ENCODE measurements around the gene BIVM.
A peak's percentile ranks its signal among the peaks of the same experiment; 100 is the strongest.

The BIVM gene

DNA sequence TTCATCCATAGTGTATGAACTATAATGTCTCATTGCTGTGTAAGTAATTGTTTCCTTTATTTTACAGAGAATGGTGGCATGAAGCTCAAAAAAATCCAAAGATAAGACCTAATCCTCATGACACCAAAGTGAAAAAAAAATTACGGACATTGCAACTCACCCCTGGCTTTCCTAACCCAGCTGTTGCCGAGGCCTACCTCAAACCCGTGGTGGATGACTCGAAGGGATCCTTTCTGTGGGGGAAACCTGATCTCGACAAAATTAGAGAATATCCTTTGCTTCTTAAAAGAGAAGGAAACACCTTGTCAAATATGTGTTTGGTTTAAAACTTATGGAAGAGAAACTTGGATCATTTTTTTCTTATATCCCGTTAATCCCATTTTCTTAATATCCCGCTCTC lies 73.2 kb downstream of the BIVM start:
- no peak overlapping the region for H4K5ac ChIP-seq (ENCODE audit: low read length)
- H3K56ac ChIP-seq (ENCODE audit: low read length): no peak overlapping the region
- H3K4ac ChIP-seq (ENCODE audit: low read depth, low read length): no peak overlapping the region
- no CpG with 5 or more reads among the region's 7 CpGs for WGBS (ENCODE audit: extremely low coverage, insufficient coverage, low lambda C conversion rate)
- H3K36me3 ChIP-seq (ENCODE audit: control insufficient read depth, insufficient read depth, low read length): peaks cover 2% of the 10 kb centered on the region
- H3K18ac ChIP-seq (ENCODE audit: low read length): no peak overlapping the region
- no peak overlapping the region for H2BK15ac ChIP-seq (replicated peaks; ENCODE audit: low read depth)
- no peaks in the 10 kb centered on the region for H3K4me1 ChIP-seq (ENCODE audit: control insufficient read depth, low read depth, low read length)
- no peak for DNase-seq
- no peaks in the 10 kb centered on the region for H3K79me1 ChIP-seq (ENCODE audit: low read length)
- H3K79me2 ChIP-seq (ENCODE audit: control insufficient read depth, insufficient read depth, low read length): no peaks in the 10 kb centered on the region
- H3K9ac ChIP-seq (ENCODE audit: low read length): no peak overlapping the region
- no peak overlapping the region for H2BK5ac ChIP-seq (ENCODE audit: low read length)
- no peak overlapping the region for H3K23ac ChIP-seq (ENCODE audit: low read length)
- H4K8ac ChIP-seq (ENCODE audit: low read depth, low read length): no peak overlapping the region
- no peak overlapping the region for H3K4me3 ChIP-seq (ENCODE audit: low read length)
- H2BK120ac ChIP-seq (ENCODE audit: low read depth, low read length): no peak overlapping the region
- no peak overlapping the region for H3K4me2 ChIP-seq (ENCODE audit: low read length)
- no peaks in the 10 kb centered on the region for H3K27me3 ChIP-seq (ENCODE audit: insufficient read depth, low read length, poor library complexity)
- no peak overlapping the region for H2AK5ac ChIP-seq (ENCODE audit: low read length)
- no peak overlapping the region for H3K27ac ChIP-seq (ENCODE audit: low read depth, low read length)

DNA sequence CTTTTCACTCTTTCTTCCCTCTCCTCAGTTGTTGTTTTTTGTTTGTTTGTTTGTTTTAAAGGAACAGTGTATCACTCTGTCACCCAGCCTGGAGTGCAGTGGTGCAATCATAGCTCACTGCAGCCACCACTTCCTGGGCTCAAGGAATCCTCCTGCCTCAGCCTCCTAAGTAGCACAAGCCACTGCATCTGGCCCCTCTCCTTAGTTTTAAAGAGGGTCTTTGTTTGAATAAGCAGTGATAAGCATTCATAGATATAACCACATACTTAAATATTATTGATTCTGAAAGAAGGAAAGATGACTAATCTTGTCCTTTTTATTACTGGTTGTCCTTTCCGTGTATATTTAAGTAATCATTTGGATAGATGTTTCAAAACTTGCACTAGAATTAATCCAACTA lies 73.6 kb downstream of the BIVM start:
- H3K79me1 ChIP-seq (ENCODE audit: low read length): no peaks in the 10 kb centered on the region
- no peak overlapping the region for H4K5ac ChIP-seq (ENCODE audit: low read length)
- no peak overlapping the region for H3K56ac ChIP-seq (ENCODE audit: low read length)
- no peaks in the 10 kb centered on the region for H3K27me3 ChIP-seq (ENCODE audit: insufficient read depth, low read length, poor library complexity)
- no peak overlapping the region for H3K4ac ChIP-seq (ENCODE audit: low read depth, low read length)
- no peak overlapping the region for H2AK5ac ChIP-seq (ENCODE audit: low read length)
- no peak for DNase-seq
- H3K4me2 ChIP-seq (ENCODE audit: low read length): no peak overlapping the region
- no peak overlapping the region for H2BK120ac ChIP-seq (ENCODE audit: low read depth, low read length)
- no peak overlapping the region for H3K23ac ChIP-seq (ENCODE audit: low read length)
- H3K4me1 ChIP-seq (ENCODE audit: control insufficient read depth, low read depth, low read length): no peaks in the 10 kb centered on the region
- H4K8ac ChIP-seq (ENCODE audit: low read depth, low read length): no peak overlapping the region
- H3K79me2 ChIP-seq (ENCODE audit: control insufficient read depth, insufficient read depth, low read length): no peaks in the 10 kb centered on the region
- H3K18ac ChIP-seq (ENCODE audit: low read length): no peak overlapping the region
- H2BK5ac ChIP-seq (ENCODE audit: low read length): no peak overlapping the region
- no CpG with 5 or more reads among the region's 1 CpG for WGBS (ENCODE audit: extremely low coverage, insufficient coverage, low lambda C conversion rate)
- H3K4me3 ChIP-seq (ENCODE audit: low read length): no peak overlapping the region
- peaks cover under 1% of the 10 kb centered on the region for H3K36me3 ChIP-seq (ENCODE audit: control insufficient read depth, insufficient read depth, low read length)
- H3K27ac ChIP-seq (ENCODE audit: low read depth, low read length): no peak overlapping the region
- no peak overlapping the region for H2BK15ac ChIP-seq (replicated peaks; ENCODE audit: low read depth)
- H3K9ac ChIP-seq (ENCODE audit: low read length): no peak overlapping the region

DNA sequence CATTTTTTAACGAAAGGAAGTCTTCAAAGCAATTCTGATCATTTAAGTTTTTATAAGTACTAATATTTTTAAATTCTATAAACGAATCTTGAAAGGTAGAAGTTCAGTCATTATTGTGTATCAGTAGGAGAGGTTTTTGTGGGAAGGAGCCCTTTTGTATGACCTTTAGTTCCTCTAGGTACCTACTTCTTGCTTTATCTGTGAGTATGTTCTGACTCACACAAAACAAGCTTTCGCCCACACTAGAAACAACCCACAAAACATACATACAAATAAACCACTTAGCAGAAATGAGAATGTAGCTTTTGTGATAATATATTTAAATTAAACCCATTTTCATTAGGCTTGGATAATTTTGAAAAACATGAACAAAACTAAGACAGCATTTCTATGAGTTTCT lies 74.7 kb downstream of the BIVM start:
- no peak overlapping the region for H3K56ac ChIP-seq (ENCODE audit: low read length)
- no CpG with 5 or more reads among the region's 3 CpGs for WGBS (ENCODE audit: extremely low coverage, insufficient coverage, low lambda C conversion rate)
- H3K4me1 ChIP-seq (ENCODE audit: control insufficient read depth, low read depth, low read length): no peaks in the 10 kb centered on the region
- no peaks in the 10 kb centered on the region for H3K79me1 ChIP-seq (ENCODE audit: low read length)
- no peak overlapping the region for H4K5ac ChIP-seq (ENCODE audit: low read length)
- H3K79me2 ChIP-seq (ENCODE audit: control insufficient read depth, insufficient read depth, low read length): no peaks in the 10 kb centered on the region
- no peak overlapping the region for H3K4ac ChIP-seq (ENCODE audit: low read depth, low read length)
- no peaks in the 10 kb centered on the region for H3K27me3 ChIP-seq (ENCODE audit: insufficient read depth, low read length, poor library complexity)
- H3K36me3 ChIP-seq (ENCODE audit: control insufficient read depth, insufficient read depth, low read length): no peaks in the 10 kb centered on the region
- no peak overlapping the region for H2BK120ac ChIP-seq (ENCODE audit: low read depth, low read length)
- H2BK15ac ChIP-seq (replicated peaks; ENCODE audit: low read depth): no peak overlapping the region
- H3K4me3 ChIP-seq (ENCODE audit: low read length): no peak overlapping the region
- H2AK5ac ChIP-seq (ENCODE audit: low read length): no peak overlapping the region
- no peak overlapping the region for H3K27ac ChIP-seq (ENCODE audit: low read depth, low read length)
- no peak for DNase-seq
- no peak overlapping the region for H3K4me2 ChIP-seq (ENCODE audit: low read length)
- H4K8ac ChIP-seq (ENCODE audit: low read depth, low read length): no peak overlapping the region
- no peak overlapping the region for H3K23ac ChIP-seq (ENCODE audit: low read length)
- H3K9ac ChIP-seq (ENCODE audit: low read length): no peak overlapping the region
- no peak overlapping the region for H3K18ac ChIP-seq (ENCODE audit: low read length)
- H2BK5ac ChIP-seq (ENCODE audit: low read length): no peak overlapping the region

DNA sequence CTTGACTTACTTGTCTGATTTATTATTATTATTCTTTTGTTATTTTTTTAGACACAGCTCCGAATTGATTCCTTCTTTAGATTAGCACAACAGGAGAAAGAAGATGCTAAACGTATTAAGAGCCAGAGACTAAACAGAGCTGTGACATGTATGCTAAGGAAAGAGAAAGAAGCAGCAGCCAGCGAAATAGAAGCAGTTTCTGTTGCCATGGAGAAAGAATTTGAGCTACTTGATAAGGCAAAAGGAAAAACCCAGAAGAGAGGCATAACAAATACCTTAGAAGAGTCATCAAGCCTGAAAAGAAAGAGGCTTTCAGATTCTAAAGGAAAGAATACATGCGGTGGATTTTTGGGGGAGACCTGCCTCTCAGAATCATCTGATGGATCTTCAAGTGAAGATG lies 76.3 kb downstream of the BIVM start:
- Histone ChIP-seq H3K4ac (ENCODE audit: low read depth, low read length) (no peak overlapping the region), H2BK120ac (ENCODE audit: low read depth, low read length) (no peak overlapping the region), H3K27ac (ENCODE audit: low read depth, low read length) (no peak overlapping the region), H2BK15ac (replicated peaks; ENCODE audit: low read depth) (no peak overlapping the region), H4K8ac (ENCODE audit: low read depth, low read length) (no peak overlapping the region), H2AK5ac (ENCODE audit: low read length) (no peak overlapping the region), H3K23ac (ENCODE audit: low read length) (no peak overlapping the region), H3K4me1 (ENCODE audit: control insufficient read depth, low read depth, low read length) (no peaks in the 10 kb centered on the region), H2BK5ac (ENCODE audit: low read length) (no peak overlapping the region), H3K27me3 (ENCODE audit: insufficient read depth, low read length, poor library complexity) (no peaks in the 10 kb centered on the region), H3K4me2 (ENCODE audit: low read length) (no peak overlapping the region), H3K79me2 (ENCODE audit: control insufficient read depth, insufficient read depth, low read length) (no peaks in the 10 kb centered on the region), H3K4me3 (ENCODE audit: low read length) (no peak overlapping the region), H3K36me3 (ENCODE audit: control insufficient read depth, insufficient read depth, low read length) (no peaks in the 10 kb centered on the region), H3K79me1 (ENCODE audit: low read length) (no peaks in the 10 kb centered on the region), H3K56ac (ENCODE audit: low read length) (no peak overlapping the region), H4K5ac (ENCODE audit: low read length) (no peak overlapping the region), H3K9ac (ENCODE audit: low read length) (no peak overlapping the region), H3K18ac (ENCODE audit: low read length) (no peak overlapping the region)
- DNase-seq: no peak
- WGBS (ENCODE audit: extremely low coverage, insufficient coverage, low lambda C conversion rate): no CpG with 5 or more reads among the region's 4 CpGs

DNA sequence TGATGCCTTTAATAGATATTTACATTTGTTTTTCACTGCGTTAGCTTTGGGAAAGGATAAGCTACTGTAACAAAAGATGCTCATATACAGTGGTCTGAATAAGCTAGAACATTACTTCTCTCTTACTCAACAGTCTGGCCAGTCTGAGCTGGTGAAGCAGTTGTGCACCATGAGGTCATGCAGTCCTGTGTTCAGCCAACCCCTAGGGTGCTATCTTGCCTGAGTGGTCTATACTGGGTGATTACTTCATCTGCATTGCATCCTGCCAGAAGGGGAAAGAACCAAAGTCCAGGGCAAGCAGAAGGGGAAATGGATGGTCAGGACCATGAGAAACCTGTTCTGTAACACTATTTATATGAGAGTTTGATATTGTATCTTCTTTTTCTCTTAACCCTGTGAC lies 78.4 kb downstream of the BIVM start:
- Histone ChIP-seq H2BK5ac (ENCODE audit: low read length) (no peak overlapping the region), H3K79me1 (ENCODE audit: low read length) (no peaks in the 10 kb centered on the region), H4K8ac (ENCODE audit: low read depth, low read length) (no peak overlapping the region), H3K9ac (ENCODE audit: low read length) (no peak overlapping the region), H2BK15ac (replicated peaks; ENCODE audit: low read depth) (no peak overlapping the region), H3K56ac (ENCODE audit: low read length) (no peak overlapping the region), H3K4ac (ENCODE audit: low read depth, low read length) (no peak overlapping the region), H3K4me3 (ENCODE audit: low read length) (no peak overlapping the region), H3K4me2 (ENCODE audit: low read length) (no peak overlapping the region), H2BK120ac (ENCODE audit: low read depth, low read length) (no peak overlapping the region), H3K27ac (ENCODE audit: low read depth, low read length) (no peak overlapping the region), H3K23ac (ENCODE audit: low read length) (no peak overlapping the region), H3K27me3 (ENCODE audit: insufficient read depth, low read length, poor library complexity) (no peaks in the 10 kb centered on the region), H3K36me3 (ENCODE audit: control insufficient read depth, insufficient read depth, low read length) (no peaks in the 10 kb centered on the region), H3K79me2 (ENCODE audit: control insufficient read depth, insufficient read depth, low read length) (no peaks in the 10 kb centered on the region), H3K4me1 (ENCODE audit: control insufficient read depth, low read depth, low read length) (no peaks in the 10 kb centered on the region), H2AK5ac (ENCODE audit: low read length) (no peak overlapping the region), H4K5ac (ENCODE audit: low read length) (no peak overlapping the region), H3K18ac (ENCODE audit: low read length) (no peak overlapping the region)
- peak; percentile 5 for DNase-seq
- no CpG with 5 or more reads among the region's 1 CpG for WGBS (ENCODE audit: extremely low coverage, insufficient coverage, low lambda C conversion rate)

DNA sequence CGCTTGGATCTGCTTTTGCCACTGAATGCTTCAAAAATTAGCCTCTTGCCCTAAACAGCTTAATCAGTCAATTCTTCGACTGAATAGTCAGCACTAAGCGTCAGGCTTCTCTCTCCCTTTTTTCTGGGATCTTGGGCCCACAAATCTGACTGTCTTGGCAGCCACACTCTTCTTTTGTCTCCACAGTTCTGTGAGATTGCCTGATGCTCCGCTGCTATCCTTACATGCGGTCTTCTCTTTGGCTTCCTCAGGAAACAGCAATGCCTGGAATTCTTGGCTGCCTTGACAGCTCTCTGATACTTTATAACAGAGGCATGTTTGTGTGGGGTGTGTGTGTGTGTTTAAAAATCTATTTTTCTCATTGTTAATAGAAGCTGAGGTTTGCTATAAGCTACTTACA lies 79.6 kb downstream of the BIVM start:
- Histone ChIP-seq H2BK5ac (ENCODE audit: low read length) (no peak overlapping the region), H3K56ac (ENCODE audit: low read length) (no peak overlapping the region), H3K4ac (ENCODE audit: low read depth, low read length) (no peak overlapping the region), H2BK15ac (replicated peaks; ENCODE audit: low read depth) (no peak overlapping the region), H3K23ac (ENCODE audit: low read length) (no peak overlapping the region), H2BK120ac (ENCODE audit: low read depth, low read length) (no peak overlapping the region), H3K27me3 (ENCODE audit: insufficient read depth, low read length, poor library complexity) (no peaks in the 10 kb centered on the region), H2AK5ac (ENCODE audit: low read length) (no peak overlapping the region), H4K5ac (ENCODE audit: low read length) (no peak overlapping the region), H3K18ac (ENCODE audit: low read length) (no peak overlapping the region), H4K8ac (ENCODE audit: low read depth, low read length) (no peak overlapping the region), H3K79me1 (ENCODE audit: low read length) (no peaks in the 10 kb centered on the region), H3K4me2 (ENCODE audit: low read length) (no peak overlapping the region), H3K4me1 (ENCODE audit: control insufficient read depth, low read depth, low read length) (no peaks in the 10 kb centered on the region), H3K27ac (ENCODE audit: low read depth, low read length) (no peak overlapping the region), H3K4me3 (ENCODE audit: low read length) (no peak overlapping the region), H3K36me3 (ENCODE audit: control insufficient read depth, insufficient read depth, low read length) (no peaks in the 10 kb centered on the region), H3K9ac (ENCODE audit: low read length) (no peak overlapping the region), H3K79me2 (ENCODE audit: control insufficient read depth, insufficient read depth, low read length) (no peaks in the 10 kb centered on the region)
- no CpG with 5 or more reads among the region's 5 CpGs for WGBS (ENCODE audit: extremely low coverage, insufficient coverage, low lambda C conversion rate)
- peak; percentile 8 for DNase-seq
